NT2/D1 (cell line): Measurements from ENCODE around the gene RHPN2.

Experiments used
- SUZ12 ChIP-seq: IDR thresholded peaks from 2 replicates; pipeline ENCODE4 v1.6.1; 2011; ENCODE audit not compliant: insufficient read length, insufficient read depth; ENCODE audit errors: extremely low read depth
- YY1 ChIP-seq: IDR thresholded peaks from 2 replicates; pipeline ENCODE4 v1.6.1; 2011; ENCODE audit not compliant: insufficient read length, insufficient read depth
- ZNF274 ChIP-seq: IDR thresholded peaks from 2 replicates; pipeline ENCODE4 v1.6.1; 2011; ENCODE audit warnings: mild to moderate bottlenecking, low read depth, low read length

DNA sequence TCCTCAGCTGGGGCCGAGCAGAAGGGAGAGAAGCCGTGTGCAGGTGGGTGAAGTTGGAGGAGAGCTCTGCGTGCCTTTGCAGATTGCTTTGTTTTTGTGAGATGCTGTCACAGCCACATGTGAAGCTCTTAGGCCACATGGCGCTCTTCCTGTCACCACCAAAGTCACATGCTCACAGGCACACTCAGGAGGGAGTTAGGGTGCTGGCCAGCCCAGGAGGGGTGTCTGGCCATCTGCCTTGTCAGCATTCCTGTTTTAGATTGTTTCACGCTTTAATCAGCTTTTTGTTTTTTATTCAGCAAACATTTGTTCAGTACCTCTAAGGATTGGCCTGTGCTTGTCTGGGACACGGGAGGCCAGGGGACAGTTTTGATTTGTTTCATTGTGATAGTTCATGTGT lies 38.2 kb upstream of the RHPN2 start:
- TF ChIP-seq YY1 (no peak), ZNF274 (no peak), SUZ12 (no peak)
